Stimulated activated CD8-positive, alpha-beta memory T cell treated with anti-CD3 and anti-CD28 coated beads, Interleukin-15, amount 100 ng/mL, for 4 hours (primary cell): ENCODE data around the gene MAX.
"Not testable (repeated sequence)": the region's sequence is repeated elsewhere in the genome, so short reads cannot be mapped to it uniquely, and the experiment has no call there.

Experiments
- DNase-seq, 2 donors: peaks; one replicate each; pipeline ENCODE4 v3.0.0-alpha.2; 2020; ENCODE audit warnings: low read depth in 2 of 2

Gene MAX

DNA sequence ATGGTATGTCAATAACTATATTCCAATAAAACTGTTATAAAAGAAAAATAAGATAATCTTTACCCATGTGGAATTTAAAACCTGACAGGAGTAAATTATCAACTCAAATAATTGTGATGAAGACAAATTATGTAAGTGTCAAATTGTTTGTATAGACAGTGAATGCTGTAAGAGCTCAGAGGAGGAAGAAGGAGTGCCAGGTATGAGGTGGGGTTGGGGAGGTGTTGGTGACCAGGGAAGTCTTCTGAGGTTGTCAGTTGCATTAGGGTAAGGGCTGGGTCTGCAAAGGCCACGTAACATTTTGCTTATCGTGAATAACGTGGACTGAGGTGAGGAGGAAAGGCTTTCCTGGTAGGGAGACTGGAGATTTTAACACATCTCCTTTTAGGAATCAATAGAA is 2.5 kb upstream of the MAX start:
- DNase-seq: no peak

GRCh38 chr14:65103150-65103760 is 938 bp upstream of the MAX start:
- no peak for DNase-seq

GRCh38 chr14:65101631-65102440 is 481 bp downstream of the MAX start:
- peak; percentile 10 to 15 for DNase-seq

DNA sequence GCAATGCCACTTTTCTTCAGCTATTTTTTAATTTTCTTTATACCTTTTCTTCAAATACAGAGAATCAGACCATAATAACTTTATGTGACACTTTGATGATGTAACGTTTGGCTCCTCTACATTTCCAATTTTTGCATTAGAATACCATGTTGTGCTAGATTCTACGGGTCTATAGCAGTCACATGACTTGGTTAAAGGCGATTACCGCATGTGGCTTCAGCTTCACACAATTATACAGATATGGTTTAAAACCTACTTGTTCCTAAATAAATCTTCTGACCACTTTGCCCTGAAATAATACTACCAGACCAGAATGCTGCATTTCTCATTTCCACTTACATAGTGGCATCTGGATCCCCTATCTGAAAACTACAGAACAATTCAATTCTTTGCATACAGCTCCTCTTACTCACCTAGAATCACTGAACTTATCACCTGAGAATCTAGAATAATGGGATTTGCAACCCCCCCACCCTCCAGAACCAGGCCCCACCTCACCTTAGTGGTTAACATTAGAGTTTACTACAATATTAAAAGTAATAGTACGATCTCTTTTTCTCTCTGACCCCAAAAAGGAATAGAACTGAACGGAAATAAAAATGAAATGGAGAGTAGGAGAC is 1.3 kb downstream of the MAX start:
- no peak for DNase-seq

DNA sequence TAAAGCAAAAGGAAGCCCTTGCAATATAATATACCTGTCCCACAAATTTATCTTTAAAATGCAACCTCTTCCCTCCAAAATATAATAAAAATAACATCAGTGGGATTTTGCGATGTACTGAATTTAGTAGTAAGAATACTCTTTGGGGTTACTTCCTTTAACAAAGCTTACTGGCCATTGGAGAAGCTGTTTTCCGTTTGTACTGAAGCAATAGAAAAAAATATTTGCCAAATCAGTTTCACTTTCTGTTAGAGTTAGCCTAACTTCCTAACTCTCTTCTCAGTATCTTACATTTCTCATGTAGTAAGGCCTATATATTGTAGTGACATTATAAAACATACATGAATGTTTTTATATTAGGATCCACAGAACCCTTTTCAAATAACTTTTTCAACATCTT is 3.7 kb downstream of the MAX start:
- DNase-seq: no peak

- DNase-seq: no peak
Observed at GRCh38 chr14:65096323-65097089, 5.8 kb downstream of the MAX start.

GRCh38 chr14:65095633-65096205 is 6.6 kb downstream of the MAX start:
- DNase-seq: no peak

DNA sequence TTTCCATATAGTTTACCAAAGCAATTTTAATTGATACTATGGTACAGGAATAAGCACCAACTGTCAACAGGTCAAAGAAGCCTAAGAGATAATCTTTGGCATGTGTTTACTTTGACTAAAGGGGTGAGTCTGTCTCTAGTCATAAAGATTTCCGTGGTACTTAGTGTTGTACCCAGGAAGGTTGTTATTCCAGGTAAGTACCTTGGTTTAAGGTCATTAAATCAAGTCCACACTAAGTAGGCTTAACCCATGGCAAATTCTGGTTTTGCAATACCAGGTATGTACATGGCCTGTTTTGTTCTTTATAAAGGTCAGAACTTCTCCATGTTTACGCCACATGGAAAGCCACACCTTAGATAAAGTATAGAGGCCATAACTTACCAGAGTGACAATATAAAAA is 10.0 kb downstream of the MAX start:
- no peak for DNase-seq

DNA sequence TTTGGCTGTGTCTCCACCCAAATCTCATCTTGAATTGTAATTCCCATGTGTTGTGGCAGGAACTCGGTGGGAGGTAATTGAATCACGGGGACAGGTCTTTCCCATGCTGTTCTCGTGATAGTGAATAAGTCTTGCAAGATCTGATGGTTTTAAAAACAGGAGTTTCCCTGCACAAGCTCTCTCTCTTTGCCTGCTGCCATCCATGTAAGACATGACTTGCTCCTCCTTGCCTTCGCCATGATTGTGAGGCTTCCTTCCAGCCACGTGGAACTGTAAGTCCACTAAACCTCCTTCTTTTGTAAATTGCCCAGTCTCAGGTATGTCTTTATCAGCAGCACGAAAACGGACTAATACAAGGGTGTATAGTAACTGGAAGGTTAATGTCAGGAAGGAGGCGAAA is 14.5 kb downstream of the MAX start:
- not testable (repeated sequence) for DNase-seq

DNA sequence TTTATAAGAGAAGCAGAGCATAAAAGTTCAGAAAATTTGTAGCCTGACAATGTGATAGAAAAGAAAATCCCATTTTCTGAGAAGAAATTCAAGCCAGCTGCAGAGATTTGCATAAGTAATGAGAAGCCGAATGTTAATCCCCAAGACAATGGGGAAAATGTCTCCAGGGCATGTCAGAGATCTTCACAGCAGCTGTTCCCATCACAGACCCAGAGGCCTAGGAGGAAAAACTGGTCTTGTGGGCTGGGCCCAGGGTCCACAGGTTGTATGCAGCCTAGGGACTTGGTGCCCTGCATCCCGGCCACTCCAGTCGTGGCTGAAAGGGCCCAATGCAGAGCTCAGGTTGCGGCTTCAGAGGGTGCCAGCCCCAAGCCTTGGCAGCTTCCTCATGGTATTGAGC is 15.6 kb downstream of the MAX start:
- not testable (repeated sequence) for DNase-seq

- no peak for DNase-seq
Observed at GRCh38 chr14:65084554-65085505, 17.5 kb downstream of the MAX start.

GRCh38 chr14:65082930-65083329 is 19.4 kb downstream of the MAX start:
- DNase-seq: no peak

GRCh38 chr14:65080960-65081747 is 21.2 kb downstream of the MAX start:
- DNase-seq: no peak

- no peak for DNase-seq
Observed at GRCh38 chr14:65079768-65080167, 22.5 kb downstream of the MAX start.

GRCh38 chr14:65079201-65079600 is 23.1 kb downstream of the MAX start:
- DNase-seq: no peak

- no peak for DNase-seq
Observed at GRCh38 chr14:65077318-65077717, 25.0 kb downstream of the MAX start.

DNA sequence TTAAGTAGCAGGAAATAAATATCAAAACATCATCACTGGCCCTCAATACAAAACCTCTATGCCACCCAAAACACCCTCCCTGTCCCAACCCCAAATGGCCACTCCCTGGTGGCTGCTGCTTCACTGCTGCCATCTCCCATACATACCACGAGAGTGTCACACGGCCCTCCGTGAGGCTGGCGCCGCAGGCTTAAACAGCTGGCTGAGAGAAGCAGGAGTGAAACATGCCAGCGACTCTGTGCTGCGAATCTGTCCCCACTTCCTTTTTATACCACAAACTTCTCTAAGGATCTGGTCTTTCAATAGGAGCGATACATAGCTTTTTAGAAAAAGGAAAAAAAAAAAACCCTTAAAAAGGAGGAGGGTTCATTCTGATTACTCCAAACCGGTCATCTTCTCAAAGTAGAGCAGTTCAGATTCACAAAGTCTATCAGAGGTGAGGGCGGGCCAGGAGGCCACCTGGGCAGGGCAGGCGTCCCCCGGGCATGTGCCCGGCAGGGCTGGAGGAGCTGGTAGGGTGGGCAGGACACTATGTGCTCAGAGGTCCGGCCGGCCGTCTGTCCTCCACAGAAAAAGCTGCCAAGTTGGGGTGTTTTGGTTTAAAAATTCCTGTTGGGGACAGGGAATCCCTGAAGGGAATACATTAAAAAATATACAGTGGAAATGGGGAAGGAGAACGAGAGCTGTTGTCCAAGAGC is 26.5 kb downstream of the MAX start:
- DNase-seq: no peak

DNA sequence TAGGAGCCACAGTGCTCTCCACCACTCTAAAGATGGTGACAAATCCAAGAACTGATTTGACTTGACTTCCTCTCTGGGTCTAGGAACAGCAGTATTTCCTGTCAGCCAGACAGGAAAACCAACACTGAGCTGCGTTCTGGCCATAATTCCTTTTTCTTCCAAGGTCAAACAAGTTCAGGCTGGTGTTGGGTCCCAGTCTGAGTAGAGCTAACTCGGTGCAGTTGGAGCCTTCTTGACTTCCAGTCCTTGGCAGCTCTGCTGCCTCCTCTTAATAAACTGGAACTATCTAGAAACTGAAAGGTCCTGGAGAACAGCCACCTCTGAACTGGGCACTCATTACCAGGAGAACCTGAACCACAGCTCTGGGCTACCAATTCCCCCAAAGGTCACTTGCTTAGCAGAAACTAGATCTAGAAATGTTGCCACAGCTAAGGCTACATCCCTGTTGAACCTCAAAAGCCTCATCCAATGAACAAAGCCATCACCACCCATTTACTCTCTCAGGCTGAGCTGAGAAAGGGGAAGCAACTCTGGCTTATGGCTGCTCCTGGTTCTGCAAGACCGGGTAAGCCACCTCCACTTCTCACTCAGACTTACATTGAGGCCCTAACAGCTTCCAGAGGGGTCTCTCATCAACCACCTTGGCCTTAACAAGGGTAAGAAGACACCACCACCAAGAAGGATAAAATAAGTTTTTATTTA is 27.7 kb downstream of the MAX start:
- DNase-seq: no peak
